Measurements from ENCODE around the gene ELF5. TPM values are rescaled to one million over a fixed set of nuclear protein-coding genes. Genes with fewer than 3 reads are reported as not detected.

Gene ELF5
- total RNA-seq, 1 donor from 2014 or later = not detected

- Histone ChIP-seq H3K4me1 (no peaks in the 10 kb centered on the region), H3K27me3 (no peaks in the 10 kb centered on the region), H3K4me3 (no peak overlapping the region), H3K36me3 (peaks cover 36 to 53% of the 10 kb centered on the region in 2 donors), H3K27ac (no peak overlapping the region), H3K9me3 (no peaks in the 10 kb centered on the region)
- TF ChIP-seq, protein P1, sequence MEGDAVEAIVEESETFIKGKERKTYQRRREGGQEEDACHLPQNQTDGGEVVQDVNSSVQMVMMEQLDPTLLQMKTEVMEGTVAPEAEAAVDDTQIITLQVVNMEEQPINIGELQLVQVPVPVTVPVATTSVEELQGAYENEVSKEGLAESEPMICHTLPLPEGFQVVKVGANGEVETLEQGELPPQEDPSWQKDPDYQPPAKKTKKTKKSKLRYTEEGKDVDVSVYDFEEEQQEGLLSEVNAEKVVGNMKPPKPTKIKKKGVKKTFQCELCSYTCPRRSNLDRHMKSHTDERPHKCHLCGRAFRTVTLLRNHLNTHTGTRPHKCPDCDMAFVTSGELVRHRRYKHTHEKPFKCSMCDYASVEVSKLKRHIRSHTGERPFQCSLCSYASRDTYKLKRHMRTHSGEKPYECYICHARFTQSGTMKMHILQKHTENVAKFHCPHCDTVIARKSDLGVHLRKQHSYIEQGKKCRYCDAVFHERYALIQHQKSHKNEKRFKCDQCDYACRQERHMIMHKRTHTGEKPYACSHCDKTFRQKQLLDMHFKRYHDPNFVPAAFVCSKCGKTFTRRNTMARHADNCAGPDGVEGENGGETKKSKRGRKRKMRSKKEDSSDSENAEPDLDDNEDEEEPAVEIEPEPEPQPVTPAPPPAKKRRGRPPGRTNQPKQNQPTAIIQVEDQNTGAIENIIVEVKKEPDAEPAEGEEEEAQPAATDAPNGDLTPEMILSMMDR (IDR thresholded peaks at IDR 0.05) = no peak
- no peak for DNase-seq (ENCODE audit: low spot score in 2 of 2)
- intact Hi-C loops (cut with DNase I) = no loop called here
These were observed 39.9 kb downstream of the ELF5 start for GRCh38 chr11:34473603-34474169.

GRCh38 chr11:34468209-34468841 lies 45.3 kb downstream of the ELF5 start:
- TF ChIP-seq, protein P1 (IDR thresholded peaks at IDR 0.05) = peak in 1 of 3 experiments; percentile 24
- H3K36me3 ChIP-seq = peaks cover 71 to 99% of the 10 kb centered on the region in 2 donors
- H3K27me3 ChIP-seq = no peaks in the 10 kb centered on the region
- DNase-seq (ENCODE audit: low spot score in 2 of 2) = no peak
- H3K4me3 ChIP-seq = no peak overlapping the region
- peaks cover 0 to 8% of the 10 kb centered on the region in 2 donors for H3K9me3 ChIP-seq
- no peaks in the 10 kb centered on the region for H3K4me1 ChIP-seq
- no peak overlapping the region for H3K27ac ChIP-seq
- intact Hi-C loops (cut with DNase I) = no loop called here

GRCh38 chr11:34466802-34467488 lies 46.6 kb downstream of the ELF5 start:
- Histone ChIP-seq H3K9me3 (peaks cover 0 to 8% of the 10 kb centered on the region in 2 donors), H3K27ac (no peak overlapping the region), H3K27me3 (no peaks in the 10 kb centered on the region), H3K36me3 (peaks cover 73 to 98% of the 10 kb centered on the region in 2 donors), H3K4me3 (no peak overlapping the region), H3K4me1 (no peaks in the 10 kb centered on the region)
- no peak for DNase-seq (ENCODE audit: low spot score in 2 of 2)
- intact Hi-C loops (cut with DNase I) = no loop called here
- TF ChIP-seq, protein P1 (IDR thresholded peaks at IDR 0.05) = no peak

DNA sequence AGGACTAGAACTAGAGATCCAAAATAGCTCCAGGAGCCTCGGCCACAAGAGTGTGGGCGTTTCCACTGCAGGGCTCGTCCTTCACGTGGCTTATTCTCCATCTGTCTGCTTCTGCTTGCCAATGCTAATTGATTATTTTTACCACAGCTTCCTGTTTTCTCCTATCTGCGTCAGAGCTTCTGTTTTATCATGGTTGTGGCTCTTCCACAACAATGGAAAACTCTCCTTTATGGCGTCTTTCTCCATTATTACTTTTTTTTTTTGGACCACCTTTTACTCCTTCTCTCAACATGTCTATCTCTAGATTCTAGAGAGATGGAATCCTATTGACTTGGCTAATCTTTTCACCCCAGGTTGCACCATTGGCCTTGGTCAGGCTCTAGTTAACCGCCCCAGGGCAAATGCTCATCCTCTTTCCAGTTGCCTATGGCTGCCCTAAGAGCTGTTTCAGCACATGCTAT lies 49.0 kb downstream of the ELF5 start:
- Histone ChIP-seq H3K4me3 (no peak overlapping the region), H3K27ac (no peak overlapping the region), H3K4me1 (no peaks in the 10 kb centered on the region), H3K36me3 (peaks cover 65 to 86% of the 10 kb centered on the region in 2 donors), H3K9me3 (peaks cover 0 to 8% of the 10 kb centered on the region in 2 donors), H3K27me3 (no peaks in the 10 kb centered on the region)
- TF ChIP-seq, protein P1 (IDR thresholded peaks at IDR 0.05) = no peak
- intact Hi-C loops (cut with DNase I) = no loop called here
- DNase-seq (ENCODE audit: low spot score in 2 of 2) = no peak

- no peak overlapping the region for H3K27ac ChIP-seq
- H3K27me3 ChIP-seq = no peaks in the 10 kb centered on the region
- DNase-seq (ENCODE audit: low spot score in 2 of 2) = no peak
- no peak overlapping the region for H3K4me3 ChIP-seq
- H3K9me3 ChIP-seq = peaks cover 0 to 6% of the 10 kb centered on the region in 2 donors
- intact Hi-C loops (cut with DNase I) = no loop called here
- peaks cover 64 to 83% of the 10 kb centered on the region in 2 donors for H3K36me3 ChIP-seq
- TF ChIP-seq, protein P1 (IDR thresholded peaks at IDR 0.05) = no peak
- H3K4me1 ChIP-seq = no peaks in the 10 kb centered on the region
These were observed 52.4 kb downstream of the ELF5 start for GRCh38 chr11:34461215-34461614.

Measured in ascending aorta (tissue), 2 donors.